HG03045 (cell line): ENCODE measurements around the gene METTL1.

Source experiments
- ATAC-seq: cut with Tn5 transposase; IDR thresholded peaks from one replicate; pipeline ENCODE4 v1.9.1; 2021; ENCODE audit warnings: mild to moderate bottlenecking, moderate library complexity; ENCODE audit not compliant: unreplicated experiment

METTL1 gene

DNA sequence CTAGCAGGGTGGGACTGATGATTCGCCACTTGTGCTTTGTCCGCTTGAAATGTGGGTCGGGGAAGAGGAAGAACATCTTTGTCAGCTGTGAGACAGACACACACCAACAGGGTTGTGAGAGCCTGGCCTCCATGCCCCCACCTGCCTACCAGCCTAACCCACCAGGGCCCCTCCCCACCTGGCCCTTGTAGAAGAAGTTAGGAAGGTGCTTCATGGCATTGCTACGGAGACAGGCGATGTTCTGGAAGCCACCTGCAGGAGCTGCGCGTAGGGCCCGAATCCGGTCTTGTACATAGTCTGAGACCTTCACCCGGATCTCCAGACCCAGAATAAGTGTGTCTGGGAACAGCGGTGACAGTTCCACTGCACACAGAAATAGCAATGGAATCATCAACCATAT, 2.3 kb downstream of the METTL1 start:
- ATAC-seq = no peak

GRCh38 chr12:57767876-57768275, 4.0 kb downstream of the METTL1 start:
- no peak for ATAC-seq

DNA sequence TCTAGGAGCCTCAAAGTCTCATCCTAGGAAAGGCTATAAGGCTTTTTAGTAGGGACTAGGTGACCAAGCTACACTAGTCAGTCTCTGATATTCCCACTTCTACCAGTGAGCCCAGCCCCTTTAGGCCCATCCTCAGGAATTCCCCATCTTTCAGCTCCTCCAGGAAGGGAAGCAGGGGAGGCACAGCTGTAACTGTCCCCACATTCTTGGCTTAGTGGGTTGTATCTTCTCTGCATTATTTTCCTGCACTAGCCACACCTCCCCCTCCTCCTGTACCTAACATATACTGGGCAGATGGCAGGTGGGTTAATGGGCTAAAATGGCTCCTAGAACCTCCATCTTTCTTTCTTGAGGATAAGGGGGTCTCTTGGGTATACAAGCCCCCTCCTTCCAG, 4.6 kb downstream of the METTL1 start:
- ATAC-seq = no peak

- no peak for ATAC-seq
Measured at GRCh38 chr12:57766464-57767304, 5.2 kb downstream of the METTL1 start, which contains the start of gene CYP27B1. Gene CYP27B1, minus strand, starts transcription at chr12:57767078. Its CDS starts 37 bp downstream, at chr12:57767041.

GRCh38 chr12:57765698-57766463, 6.0 kb downstream of the METTL1 start:
- ATAC-seq = no peak

DNA sequence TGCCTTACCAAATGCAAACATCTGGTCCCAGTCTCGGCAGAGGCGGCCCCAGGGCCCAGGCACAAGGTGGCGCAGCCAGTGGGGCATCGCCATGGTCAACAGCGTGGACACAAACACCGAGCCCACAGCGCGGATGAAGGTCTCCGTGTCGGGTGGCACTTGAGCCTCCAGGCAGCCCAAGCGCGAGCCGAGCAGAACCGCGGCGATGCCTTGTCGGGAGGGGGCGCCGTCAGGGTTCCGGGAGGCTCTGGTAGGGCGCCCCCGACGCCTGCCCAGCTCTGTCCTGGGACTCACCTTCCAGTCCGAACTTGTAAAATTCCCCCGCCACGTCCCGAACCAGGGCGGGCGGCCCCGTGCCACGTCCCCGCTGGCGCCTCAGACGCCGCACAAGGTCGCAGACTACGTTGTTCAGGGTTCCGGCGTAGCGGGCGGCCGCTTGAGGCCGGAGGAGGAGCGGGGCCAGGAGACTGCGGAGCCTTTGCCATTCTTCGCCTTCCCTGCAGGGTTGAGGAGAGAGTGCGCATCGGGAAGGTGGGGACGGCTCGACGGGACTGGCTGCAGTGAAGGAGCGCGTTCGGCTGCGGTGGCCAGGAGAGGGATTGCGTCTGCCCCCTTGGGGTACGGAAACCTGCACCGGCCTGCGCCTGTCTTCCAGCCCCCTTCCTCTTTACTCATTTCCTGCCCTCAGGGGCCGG, 6.8 kb downstream of the METTL1 start:
- ATAC-seq = no peak

DNA sequence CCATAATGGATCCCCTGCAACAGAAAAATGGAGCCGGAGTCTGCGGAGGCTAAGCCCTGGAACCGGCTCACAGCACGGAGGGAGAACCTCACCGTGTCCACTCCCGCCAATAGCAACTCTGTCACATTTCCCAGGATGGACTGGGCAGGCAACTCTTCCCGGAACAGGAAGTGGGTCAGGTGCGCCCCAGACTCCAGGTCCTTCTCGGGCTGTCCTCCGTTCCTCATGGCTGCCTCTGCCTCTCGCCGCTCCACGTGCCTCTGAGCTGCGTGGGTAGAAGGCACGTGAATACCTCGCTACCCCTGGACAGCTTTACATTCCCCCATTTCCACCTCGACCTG, 7.3 kb downstream of the METTL1 start:
- ATAC-seq = no peak

- ATAC-seq = no peak
Measured at GRCh38 chr12:57763881-57764661, 7.8 kb downstream of the METTL1 start.

- no peak for ATAC-seq
Measured at GRCh38 chr12:57762463-57762862, 9.4 kb downstream of the METTL1 start.

- no peak for ATAC-seq
Measured at GRCh38 chr12:57761391-57761998, 10.4 kb downstream of the METTL1 start.

- no peak for ATAC-seq
Measured at GRCh38 chr12:57760347-57760982, 11.4 kb downstream of the METTL1 start.

GRCh38 chr12:57759360-57759980, 12.4 kb downstream of the METTL1 start:
- ATAC-seq = no peak

DNA sequence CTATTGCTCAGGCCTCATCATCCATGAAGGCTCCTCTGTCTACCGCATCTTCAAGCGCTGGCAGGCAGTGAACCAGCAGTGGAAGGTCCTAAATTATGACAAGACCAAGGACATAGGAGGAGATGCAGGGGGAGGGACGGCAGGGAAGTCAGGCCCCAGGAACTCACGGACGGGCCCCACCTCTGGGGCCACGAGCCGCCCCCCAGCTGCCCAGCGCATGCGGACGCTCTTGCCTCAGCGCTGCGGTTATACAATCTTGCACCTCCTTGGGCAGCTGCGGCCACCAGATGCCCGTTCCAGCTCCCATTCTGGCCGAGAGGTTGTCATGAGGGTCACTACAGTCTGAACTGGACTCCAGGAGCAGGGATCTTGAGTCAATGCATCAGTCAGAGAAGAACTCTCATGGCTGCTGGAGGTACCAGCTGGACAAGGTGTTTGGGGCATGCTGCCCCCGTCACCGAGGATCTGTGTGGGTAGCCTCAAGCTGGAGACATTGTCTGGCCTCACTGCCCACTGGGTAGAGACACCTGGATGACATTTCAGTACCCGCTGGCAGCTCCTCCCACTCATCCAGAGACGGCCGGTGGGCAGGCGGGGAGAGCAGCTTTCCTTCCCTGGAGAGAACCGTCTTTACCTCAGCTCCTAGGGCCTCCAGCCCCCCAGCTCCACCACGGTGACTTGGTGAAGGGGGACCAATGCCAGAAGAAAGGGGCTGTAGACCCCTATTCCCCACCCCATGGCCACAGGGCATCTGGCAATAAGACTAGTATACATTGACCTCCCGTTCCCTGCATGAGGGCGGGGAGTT, 13.1 kb downstream of the METTL1 start:
- no peak for ATAC-seq

- no peak for ATAC-seq
Measured at GRCh38 chr12:57757771-57758170, 14.1 kb downstream of the METTL1 start.

DNA sequence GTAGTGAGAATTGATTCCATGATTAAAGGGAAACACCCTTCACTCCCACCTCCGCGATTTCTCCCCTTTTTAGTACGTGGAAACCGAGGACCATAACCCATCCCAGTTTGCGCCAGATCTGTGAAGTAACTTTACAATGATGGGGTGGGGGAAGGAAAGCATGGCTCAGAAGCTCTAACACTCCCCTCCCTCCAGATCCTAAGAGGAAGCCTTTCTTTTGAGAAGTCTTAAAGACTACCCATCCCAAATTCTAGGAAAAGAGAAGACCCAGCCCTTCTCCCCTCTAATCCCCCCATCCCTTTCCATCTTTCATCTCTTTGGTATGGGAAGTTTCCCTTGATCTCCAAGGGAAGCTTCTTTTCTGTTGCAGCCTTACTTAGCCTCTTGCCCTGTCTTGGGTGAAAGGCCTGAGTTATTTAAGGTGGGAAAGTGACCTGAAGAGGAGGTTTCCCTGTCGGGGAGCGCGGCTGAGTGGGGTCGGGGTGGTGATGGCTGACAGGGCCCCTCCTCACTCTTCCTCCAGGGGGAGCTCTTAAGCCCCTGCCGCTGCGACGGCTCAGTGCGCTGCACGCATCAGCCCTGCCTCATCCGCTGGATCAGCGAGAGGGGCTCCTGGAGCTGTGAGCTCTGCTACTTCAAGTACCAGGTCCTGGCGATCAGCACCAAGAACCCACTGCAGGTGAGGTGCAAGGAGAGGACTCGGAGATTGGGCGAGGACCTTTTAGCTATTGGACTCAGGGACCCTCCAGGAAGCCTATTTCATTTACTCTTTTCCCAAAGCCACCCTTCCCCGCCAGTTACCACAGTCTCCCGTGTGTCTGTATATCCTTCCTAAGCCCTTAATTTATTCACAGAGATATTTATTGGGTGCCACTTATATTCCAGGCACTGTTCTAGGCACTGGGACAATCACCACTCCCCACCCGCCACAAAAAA, 15.2 kb downstream of the METTL1 start:
- ATAC-seq = no peak

DNA sequence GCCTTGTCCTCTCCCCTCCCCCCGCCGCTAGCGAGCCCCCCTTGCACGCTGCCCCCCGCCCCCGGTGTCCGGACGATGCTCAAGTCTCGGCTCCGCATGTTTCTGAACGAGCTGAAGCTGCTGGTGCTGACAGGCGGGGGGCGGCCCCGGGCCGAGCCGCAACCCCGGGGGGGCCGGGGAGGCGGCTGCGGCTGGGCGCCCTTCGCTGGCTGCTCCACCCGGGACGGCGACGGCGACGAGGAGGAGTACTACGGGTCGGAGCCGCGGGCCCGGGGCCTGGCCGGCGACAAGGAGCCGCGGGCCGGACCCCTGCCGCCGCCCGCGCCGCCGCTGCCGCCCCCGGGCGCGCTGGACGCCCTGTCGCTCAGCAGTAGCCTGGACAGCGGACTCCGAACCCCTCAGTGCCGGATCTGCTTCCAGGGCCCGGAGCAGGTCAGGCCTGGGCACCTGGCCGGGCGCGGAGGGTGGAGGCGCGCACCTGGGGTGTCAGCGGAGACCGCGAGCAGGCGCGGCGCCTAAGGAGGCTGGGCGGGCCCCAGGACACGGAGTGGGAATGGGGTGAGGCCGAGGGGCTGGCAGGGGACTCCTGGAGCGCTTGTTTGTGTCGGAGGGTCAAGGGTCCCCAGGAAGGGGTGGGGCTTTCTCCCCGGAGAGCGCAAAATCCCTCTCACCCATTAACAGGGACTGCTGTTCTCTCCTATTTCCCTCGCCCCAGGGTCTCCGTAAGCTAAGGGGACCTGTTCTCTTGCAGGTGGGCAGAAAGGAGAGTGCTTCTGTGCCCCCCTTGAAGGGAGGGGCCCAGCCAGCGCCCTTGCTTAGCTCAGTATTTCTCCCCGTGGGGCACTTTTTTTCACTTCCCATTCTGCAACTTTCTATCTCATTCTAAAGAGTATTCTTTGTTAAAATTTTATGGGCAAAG, 16.2 kb downstream of the METTL1 start:
- no peak for ATAC-seq

DNA sequence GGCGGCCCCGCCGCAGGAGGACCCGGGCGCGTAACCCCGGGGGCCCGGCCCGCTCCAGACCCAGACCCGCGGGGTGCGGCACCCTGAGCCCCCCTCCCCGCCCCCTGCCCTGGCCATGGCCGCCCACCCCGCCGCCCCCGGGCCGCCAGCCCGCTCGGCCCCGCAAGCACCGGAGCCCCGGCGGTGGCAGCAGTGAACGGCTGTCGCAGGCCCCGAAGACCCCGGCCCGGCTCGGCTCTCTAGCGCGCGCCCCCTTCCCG, 16.8 kb downstream of the METTL1 start:
- ATAC-seq = no peak
